Caco-2 (cell line): ENCODE data around the gene SGCA. TPM values are rescaled to one million over a fixed set of nuclear protein-coding genes. Genes with fewer than 3 reads are reported as not detected.
A peak's percentile ranks its signal among the peaks of the same experiment; 100 is the strongest.

Experiments used
- BruUV-seq: library from RNA; stranded (reverse); fragments of 400-500 nt; replicated peaks from 2 replicates; lab custom pipeline; 2021; lab: Mats Ljungman, UMichigan
- CTCF ChIA-PET: fragments of 300-600 bp; sonication (Branson Sonifier 250); formaldehyde crosslinking; loops from one replicate; lab custom pipeline; 2022; ENCODE audit warnings: antibody characterized with exemption; lab: Charles Lee
- POLR2A ChIA-PET: fragments of 300-600 bp; sonication (Branson Sonifier 250); formaldehyde crosslinking; loops from one replicate; lab custom pipeline; 2022; ENCODE audit warnings: antibody characterized with exemption; lab: Charles Lee
- DNase-seq, 2 experiments: peaks; one replicate each; pipeline versions ENCODE4 v3.0.0 to v3.0.0-alpha.2; 2020 to 2022
- H3K27me3 ChIP-seq: replicated peaks from 2 replicates; pipeline ENCODE4 v1.6.0; 2011; ENCODE audit warnings: low read length; ENCODE audit not compliant: control insufficient read depth, insufficient read depth
- H3K36me3 ChIP-seq: 2 replicates; pipeline ENCODE4 v1.5.1; 2011; ENCODE audit warnings: low read length; ENCODE audit not compliant: control insufficient read depth, insufficient read depth
- H3K4me1 ChIP-seq: fragments of 250-450 bp; sonication (Bioruptor Pico); 2 replicates; pipeline ENCODE4 v1.5.1; 2020; ENCODE audit warnings: mild to moderate bottlenecking
- H3K4me3 ChIP-seq: 2 replicates; pipeline ENCODE4 v1.5.1; 2011; ENCODE audit warnings: low read depth, mild to moderate bottlenecking, control low read depth, low read length
- H3K9me3 ChIP-seq: fragments of 250-450 bp; sonication (Bioruptor Pico); 2 replicates; pipeline ENCODE4 v1.5.1; 2020; ENCODE audit warnings: mild to moderate bottlenecking, moderate library complexity
- H3K27ac Mint-ChIP-seq: one replicate; pipeline ENCODE4 v1.8.0; 2022; ENCODE audit warnings: mixed read lengths; ENCODE audit not compliant: unreplicated experiment
- H3K27me3 Mint-ChIP-seq: one replicate; pipeline ENCODE4 v1.8.0; 2022; ENCODE audit warnings: mixed read lengths; ENCODE audit not compliant: insufficient read depth, unreplicated experiment
- H3K36me3 Mint-ChIP-seq: one replicate; pipeline ENCODE4 v1.8.0; 2022; ENCODE audit warnings: mild to moderate bottlenecking, mixed read lengths; ENCODE audit not compliant: insufficient read depth, unreplicated experiment
- H3K4me1 Mint-ChIP-seq: one replicate; pipeline ENCODE4 v1.8.0; 2022; ENCODE audit warnings: low read depth, mixed read lengths; ENCODE audit not compliant: unreplicated experiment
- H3K4me3 Mint-ChIP-seq: one replicate; pipeline ENCODE4 v1.8.0; 2022; ENCODE audit warnings: mild to moderate bottlenecking, moderate library complexity, mixed read lengths; ENCODE audit not compliant: unreplicated experiment
- H3K9me3 Mint-ChIP-seq: one replicate; pipeline ENCODE4 v1.8.0; 2022; ENCODE audit warnings: mixed read lengths; ENCODE audit not compliant: unreplicated experiment
- CTCF ChIP-seq, 2 experiments: fragments of 200-600 bp in 1 of 2; IDR thresholded peaks; 1 replicate in 1 of 2; 2 replicates in 1 of 2; pipeline versions ENCODE4 v1.5.1 to v1.8.0; 2011 to 2022; ENCODE audit warnings: antibody characterized with exemption in 1 of 2, control low read depth in 1 of 2, inconsistent platforms in 1 of 2, low read depth in 1 of 2, low read length in 1 of 2, mild to moderate bottlenecking in 1 of 2, moderate library complexity in 1 of 2; ENCODE audit not compliant: insufficient read depth in 1 of 2, severe bottlenecking in 1 of 2, unreplicated experiment in 1 of 2
- intact Hi-C: fragments of 100-400 bp; cut with micrococcal nuclease; formaldehyde crosslinking; loops from one replicate; pipeline ENCODE4 v1.10.0; 2022; ENCODE audit not compliant: unreplicated experiment
- total RNA-seq: library from RNA; stranded (reverse); gene quantifications from 2 replicates; pipeline ENCODE4 v1.2.3, GENCODE V29; 2022

SGCA gene
- total RNA-seq, 1 experiment from 2014 or later: not detected

- Histone ChIP-seq H3K4me3 (no peak overlapping the region), H3K4me1 (peaks cover 72% of the 10 kb centered on the region), H3K36me3 (no peaks in the 10 kb centered on the region), H3K9me3 (no peaks in the 10 kb centered on the region), H3K27me3 (no peaks in the 10 kb centered on the region)
- ChIA-PET CTCF (interaction anchor here (0.8 to 1.6 kb wide), 5 partner anchors 9 to 136 kb away, joined by 3 to 13 read pairs (median 5); partner anchors contain the start of genes TMEM92 and XYLT2), POLR2A (interaction anchor here (1.0 kb wide), 1 partner anchor 445 kb away, joined by 3 read pairs; no protein-coding TSS in a partner anchor)
- H3K27ac Mint-ChIP-seq: peak overlapping the region; percentile 40
- H3K4me1 Mint-ChIP-seq: peaks cover 75% of the 10 kb centered on the region
- peak overlapping the region; percentile 27 for H3K4me3 Mint-ChIP-seq
- no peaks in the 10 kb centered on the region for H3K27me3 Mint-ChIP-seq
- intact Hi-C loops: no loop called here
- no peaks in the 10 kb centered on the region for H3K9me3 Mint-ChIP-seq
- no TSS peak for BruUV-seq
- no peak for TF ChIP-seq CTCF (IDR thresholded peaks at IDR 0.05; ENCODE audit: insufficient read depth in 1 of 2, low read depth in 1 of 2, low read length in 1 of 2, severe bottlenecking in 1 of 2, unreplicated experiment in 1 of 2)
- no peaks in the 10 kb centered on the region for H3K36me3 Mint-ChIP-seq
- DNase-seq: peak; percentile 67 to 90
Observed at GRCh38 chr17:50209472-50210239, 43.9 kb downstream of the SGCA start.

- Mint-ChIP-seq H3K4me3 (peak overlapping the region; percentile 27), H3K27ac (peak overlapping the region; percentile 56), H3K36me3 (no peaks in the 10 kb centered on the region), H3K4me1 (peaks cover 73% of the 10 kb centered on the region), H3K27me3 (no peaks in the 10 kb centered on the region), H3K9me3 (no peaks in the 10 kb centered on the region)
- CTCF ChIA-PET: interaction anchor here (1.0 to 1.6 kb wide), 4 partner anchors 10 to 135 kb away, joined by 3 to 13 read pairs (median 5); partner anchors contain the start of genes TMEM92 and XYLT2
- no peak for TF ChIP-seq CTCF (IDR thresholded peaks at IDR 0.05; ENCODE audit: insufficient read depth in 1 of 2, low read depth in 1 of 2, low read length in 1 of 2, severe bottlenecking in 1 of 2, unreplicated experiment in 1 of 2)
- POLR2A ChIA-PET: interaction anchor here (1.0 kb wide), 1 partner anchor 446 kb away, joined by 3 read pairs; no protein-coding TSS in a partner anchor
- H3K27me3 ChIP-seq: no peaks in the 10 kb centered on the region
- peaks cover 74% of the 10 kb centered on the region for H3K4me1 ChIP-seq
- H3K9me3 ChIP-seq: no peaks in the 10 kb centered on the region
- no peaks in the 10 kb centered on the region for H3K36me3 ChIP-seq
- peak; percentile 70 to 93 for DNase-seq
- no peak overlapping the region for H3K4me3 ChIP-seq
- no TSS peak for BruUV-seq
- intact Hi-C loops: loop anchor here (1.0 kb wide), 1 partner anchor 10 kb away; no protein-coding TSS in a partner anchor
Observed at GRCh38 chr17:50210240-50211225, 44.7 kb downstream of the SGCA start.
